Activated T-cell treated with anti-CD3 and anti-CD28 coated beads, Interleukin-2, amount 50 U/mL, for 72 hours (primary cell): ENCODE measurements around the gene C6orf62. TPM values are rescaled to one million over a fixed set of nuclear protein-coding genes. Genes with fewer than 3 reads are reported as not detected.
"Not testable (repeated sequence)": the region's sequence is repeated elsewhere in the genome, so short reads cannot be mapped to it uniquely, and the experiment has no call there.

Experiments used
- ATAC-seq, 2 donors: fragments of 150-1000 bp; cut with Tn5 transposase; replicated peaks in 1 of 2; 2 replicates each; pipeline ENCODE4 v1.10.0; 2021; ENCODE audit warnings: moderate library complexity in 2 of 2, mild to moderate bottlenecking in 1 of 2
- DNase-seq, 2 donors: peaks; one replicate each; pipeline ENCODE4 v3.0.0; 2021 to 2022; ENCODE audit warnings: mixed read lengths in 1 of 2
- H3K27ac Mint-ChIP-seq: one replicate; pipeline ENCODE4 v1.8.0; 2022; ENCODE audit warnings: mild to moderate bottlenecking, moderate library complexity, mixed read lengths
- H3K27me3 Mint-ChIP-seq: one replicate; pipeline ENCODE4 v1.8.0; 2022; ENCODE audit warnings: low read depth, mixed read lengths
- H3K36me3 Mint-ChIP-seq, 2 donors: one replicate each; pipeline ENCODE4 v1.8.0; 2022; ENCODE audit warnings: mixed read lengths in 2 of 2, mild to moderate bottlenecking in 1 of 2; ENCODE audit not compliant: insufficient read depth in 2 of 2
- H3K4me1 Mint-ChIP-seq: one replicate; pipeline ENCODE4 v1.8.0; 2022; ENCODE audit warnings: low read depth, mixed read lengths
- H3K4me3 Mint-ChIP-seq, 2 donors: one replicate each; pipeline ENCODE4 v1.8.0; 2022; ENCODE audit warnings: mild to moderate bottlenecking in 2 of 2, mixed read lengths in 2 of 2, moderate library complexity in 2 of 2
- H3K9me3 Mint-ChIP-seq, 2 donors: one replicate each; pipeline ENCODE4 v1.8.0; 2022; ENCODE audit warnings: mixed read lengths in 2 of 2
- total RNA-seq, 2 donors: library from RNA; stranded (reverse); gene quantifications; one replicate each; pipeline ENCODE4 v1.2.3, GENCODE V29; 2022

The C6orf62 gene
- total RNA-seq, 2 donors from 2014 or later, result 181 to 194 TPM

DNA sequence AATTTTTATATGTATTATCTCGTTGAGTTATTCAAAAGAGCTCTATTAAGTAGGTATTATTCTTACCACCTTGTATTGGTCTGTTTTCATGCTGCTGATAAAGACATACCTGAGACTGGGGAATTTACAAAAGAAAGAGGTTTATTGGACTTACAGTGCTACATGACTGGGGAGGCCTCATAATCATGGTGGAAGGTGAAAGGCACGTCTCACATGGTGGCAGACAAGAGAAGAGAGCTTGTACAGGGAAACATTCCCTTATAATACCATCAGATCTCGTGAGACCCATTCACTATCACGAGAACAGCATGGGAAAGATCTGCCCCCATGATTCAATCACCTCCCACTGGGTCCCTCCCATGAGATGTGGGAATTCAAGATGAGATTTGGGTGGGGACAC, 35.4 kb upstream of the C6orf62 start:
- H3K9me3 Mint-ChIP-seq, H3K27ac Mint-ChIP-seq, H3K4me3 Mint-ChIP-seq, ATAC-seq, H3K27me3 Mint-ChIP-seq, DNase-seq, H3K4me1 Mint-ChIP-seq, H3K36me3 Mint-ChIP-seq: not testable (repeated sequence)

DNA sequence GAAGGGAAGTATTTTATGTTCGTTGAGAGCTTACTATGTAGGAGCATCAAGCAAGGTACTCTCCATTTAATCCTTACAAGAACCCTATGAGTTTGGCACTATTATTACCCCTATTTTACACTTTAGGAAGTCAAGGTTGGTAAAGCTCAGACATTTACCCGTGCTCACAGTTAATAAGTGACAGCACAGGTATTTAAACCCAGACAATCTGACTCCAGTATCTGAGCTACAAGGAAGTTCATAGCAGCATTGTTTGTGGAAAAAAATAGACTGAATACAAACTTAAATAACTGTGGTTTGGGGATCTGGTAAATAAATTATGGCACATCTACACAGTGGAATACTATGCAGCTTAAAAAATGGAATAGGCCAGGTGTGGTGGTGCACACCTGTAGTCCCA, 34.6 kb upstream of the C6orf62 start:
- no peak for DNase-seq
- Mint-ChIP-seq H3K36me3 (peaks cover 6 to 8% of the 10 kb centered on the region in 2 donors), H3K4me3 (no peak overlapping the region), H3K9me3 (peaks cover 0 to 8% of the 10 kb centered on the region in 2 donors), H3K4me1 (peaks cover 5% of the 10 kb centered on the region), H3K27me3 (peaks cover 9% of the 10 kb centered on the region), H3K27ac (no peak overlapping the region)
- ATAC-seq, result no peak

DNA sequence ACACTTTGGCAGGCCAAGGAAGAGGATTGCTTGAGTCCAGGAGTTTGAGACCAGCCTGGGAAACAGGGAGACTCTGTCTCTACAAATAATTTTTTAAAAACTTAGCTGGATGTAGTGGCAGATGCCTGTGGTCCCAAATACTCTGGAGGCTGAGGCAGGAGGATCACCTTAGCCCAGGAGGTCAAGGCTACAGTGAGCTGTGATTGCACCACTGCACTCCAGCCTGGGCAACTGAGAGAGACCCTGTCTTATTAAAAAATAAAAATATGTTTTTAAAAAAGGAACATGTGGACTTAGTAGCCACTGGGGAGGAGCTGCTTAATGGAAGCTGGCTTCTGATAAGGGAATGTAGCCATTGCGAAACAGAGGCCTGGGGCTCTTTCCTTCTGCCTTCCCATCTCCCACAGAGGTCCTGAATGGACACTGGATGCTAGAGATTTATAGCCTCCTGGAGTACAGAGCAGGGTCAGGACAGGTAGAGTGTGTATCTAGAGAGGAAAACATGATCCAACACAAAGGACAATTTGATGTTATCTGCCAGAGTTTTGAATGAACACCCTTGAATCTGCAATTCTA, 34.1 kb upstream of the C6orf62 start:
- DNase-seq, result no peak
- ATAC-seq, result no peak
- Mint-ChIP-seq H3K27ac (no peak overlapping the region), H3K4me1 (peaks cover 5% of the 10 kb centered on the region), H3K4me3 (no peak overlapping the region), H3K27me3 (peaks cover 9% of the 10 kb centered on the region), H3K36me3 (peaks cover 6 to 8% of the 10 kb centered on the region in 2 donors), H3K9me3 (peaks cover 0 to 8% of the 10 kb centered on the region in 2 donors)

DNA sequence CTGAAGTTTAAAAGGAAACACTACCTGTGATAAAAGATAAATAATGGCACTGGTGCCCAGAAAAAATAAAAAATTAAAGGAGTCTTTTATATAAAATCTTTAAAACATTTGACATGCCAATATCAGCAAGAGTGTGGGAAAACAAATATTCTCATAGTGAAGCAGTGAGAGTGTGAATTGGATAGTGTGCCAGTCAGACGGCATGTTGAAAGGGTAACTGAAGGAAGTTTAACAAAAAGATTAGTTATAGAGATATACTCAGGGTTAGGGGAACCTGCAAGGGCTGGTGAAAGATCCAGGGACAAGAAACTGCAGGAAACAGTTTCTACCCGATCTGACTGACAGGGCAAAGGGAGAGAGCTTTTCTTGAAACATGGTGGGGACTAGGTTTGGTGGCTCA, 33.5 kb upstream of the C6orf62 start:
- Mint-ChIP-seq H3K4me1 (peaks cover 5% of the 10 kb centered on the region), H3K9me3 (peaks cover 0 to 8% of the 10 kb centered on the region in 2 donors), H3K27me3 (peaks cover 9% of the 10 kb centered on the region), H3K36me3 (peaks cover 6 to 8% of the 10 kb centered on the region in 2 donors), H3K27ac (no peak overlapping the region), H3K4me3 (no peak overlapping the region)
- no peak for ATAC-seq
- DNase-seq, result no peak

DNA sequence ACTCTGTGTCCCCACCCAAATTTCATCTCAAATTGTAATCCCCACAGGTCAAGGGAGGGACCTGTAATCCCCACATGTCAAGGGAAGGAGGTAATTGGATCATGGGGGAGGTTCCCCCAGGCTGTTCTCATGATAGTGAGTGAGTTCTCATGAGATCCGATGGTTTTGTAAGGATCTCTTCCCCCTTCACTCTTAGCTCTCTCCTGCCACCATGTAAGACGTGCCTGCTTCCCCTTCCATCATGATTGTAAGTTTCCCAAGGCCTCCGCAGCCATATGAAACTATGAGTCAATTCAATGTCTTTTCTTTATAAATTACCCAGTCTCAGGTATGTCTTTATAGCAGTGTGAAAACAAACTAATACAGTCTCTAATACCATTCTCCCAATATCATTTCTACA, 31.9 kb upstream of the C6orf62 start:
- H3K4me1 Mint-ChIP-seq, H3K27ac Mint-ChIP-seq, H3K4me3 Mint-ChIP-seq, H3K36me3 Mint-ChIP-seq, H3K9me3 Mint-ChIP-seq, H3K27me3 Mint-ChIP-seq, DNase-seq, ATAC-seq: not testable (repeated sequence)

DNA sequence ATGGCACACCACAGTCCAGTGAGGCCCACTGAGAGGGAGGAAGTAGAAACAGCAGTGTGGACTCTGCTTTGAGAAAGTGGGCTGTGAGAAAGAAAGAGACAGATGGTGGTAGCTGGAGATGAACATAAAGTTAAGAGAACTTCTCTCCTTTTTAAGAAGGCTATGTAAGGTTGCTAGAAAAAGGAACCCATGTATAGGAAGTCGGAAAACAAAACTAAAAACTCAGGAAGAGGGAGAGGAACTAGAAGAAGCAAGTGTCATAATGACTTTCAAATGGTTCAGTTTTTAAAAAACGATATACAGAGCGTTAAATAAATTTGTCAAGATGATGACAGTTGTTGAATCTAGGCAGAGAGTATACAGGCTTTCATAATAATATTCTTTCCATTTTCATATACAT, 30.3 kb upstream of the C6orf62 start:
- DNase-seq, result no peak
- Mint-ChIP-seq H3K4me1 (peaks cover 9% of the 10 kb centered on the region), H3K4me3 (no peak overlapping the region), H3K9me3 (peaks cover 0 to 7% of the 10 kb centered on the region in 2 donors), H3K27me3 (peaks cover 9% of the 10 kb centered on the region), H3K36me3 (peaks cover 6 to 8% of the 10 kb centered on the region in 2 donors), H3K27ac (no peak overlapping the region)
- ATAC-seq, result no peak

DNA sequence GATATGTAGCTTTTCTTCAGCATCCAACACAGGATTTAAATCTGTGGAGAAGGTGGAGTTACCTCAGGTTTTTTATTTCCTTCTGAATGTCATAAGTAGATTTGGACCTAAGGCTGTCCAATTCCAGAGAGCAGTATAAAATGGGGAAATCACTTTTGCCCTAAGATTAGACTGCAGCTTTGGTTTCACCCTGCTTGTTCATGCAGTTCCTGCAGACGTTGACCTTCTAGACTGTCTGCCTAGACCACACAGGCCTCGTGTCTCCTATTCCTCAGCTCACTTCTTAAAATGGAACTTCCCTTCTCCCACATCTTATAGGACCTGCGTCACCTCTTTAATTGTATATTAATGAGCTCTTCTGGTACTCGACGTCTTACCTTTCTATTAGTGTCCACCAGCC, 26.0 kb upstream of the C6orf62 start:
- ATAC-seq, result no peak
- DNase-seq, result no peak
- Mint-ChIP-seq H3K4me3 (no peak overlapping the region), H3K9me3 (peaks cover under 1 to 3% of the 10 kb centered on the region in 2 donors), H3K36me3 (peaks cover 0 to 3% of the 10 kb centered on the region in 2 donors), H3K27me3 (peaks cover 9% of the 10 kb centered on the region), H3K27ac (no peak overlapping the region), H3K4me1 (peaks cover 40% of the 10 kb centered on the region)

DNA sequence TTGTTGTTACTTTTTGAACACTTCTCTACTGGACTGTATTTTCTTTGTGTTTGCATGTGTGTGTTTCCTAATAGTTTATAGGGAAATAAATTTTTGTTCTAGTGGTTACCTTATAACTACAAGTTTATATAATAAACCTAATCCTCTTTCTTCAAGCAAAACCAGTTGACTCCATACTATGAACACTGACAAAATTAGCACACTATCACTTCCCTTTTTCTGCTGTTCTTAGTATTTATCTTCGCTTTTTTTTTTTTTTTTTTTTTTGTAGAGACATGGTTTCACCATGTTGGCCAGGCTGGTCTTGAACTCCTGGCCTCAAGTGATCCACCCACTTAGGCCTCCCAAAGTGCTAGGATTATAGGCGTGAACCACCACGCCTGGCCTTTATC, 25.0 kb upstream of the C6orf62 start:
- peaks cover 0 to 3% of the 10 kb centered on the region in 2 donors for H3K36me3 Mint-ChIP-seq
- peak overlapping the region; percentile 61 for H3K27ac Mint-ChIP-seq
- H3K27me3 Mint-ChIP-seq, result peaks cover 3% of the 10 kb centered on the region
- H3K9me3 Mint-ChIP-seq, result peaks cover 2 to 3% of the 10 kb centered on the region in 2 donors
- H3K4me1 Mint-ChIP-seq, result peaks cover 34% of the 10 kb centered on the region
- DNase-seq (no peak), ATAC-seq (no peak)
- peak overlapping the region; percentile 65 to 80 for H3K4me3 Mint-ChIP-seq

DNA sequence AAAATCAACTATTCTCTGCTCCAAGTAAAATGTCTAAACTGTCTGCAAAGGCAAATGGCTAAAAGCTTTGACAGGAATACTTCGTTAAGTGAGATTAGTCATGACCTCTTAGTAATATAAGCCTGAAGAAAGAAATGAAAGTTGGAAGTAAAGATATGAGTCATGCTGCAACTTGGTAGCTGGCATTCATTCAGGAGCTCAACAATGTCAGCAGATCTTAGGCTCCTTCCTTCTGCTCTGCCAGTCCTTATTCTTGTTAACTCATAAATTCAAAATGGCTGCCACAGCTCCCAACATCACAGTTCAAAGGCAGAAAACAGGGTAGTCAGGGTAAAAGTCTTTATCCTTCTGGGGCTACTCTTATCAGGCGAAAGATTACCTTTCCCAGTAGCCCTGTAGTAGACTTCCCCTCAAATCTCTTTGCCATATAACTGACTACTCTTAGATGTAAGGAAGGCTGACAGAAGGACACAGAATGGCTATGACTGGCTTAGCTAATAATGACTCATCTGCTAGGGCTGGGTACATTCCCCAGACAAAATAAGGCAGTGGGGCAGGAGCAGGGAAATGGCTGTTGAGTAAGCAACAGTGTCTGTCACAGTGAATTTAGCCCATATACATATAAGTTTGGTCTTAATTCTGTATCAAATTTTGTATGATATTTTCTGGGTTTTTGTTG, 24.4 kb upstream of the C6orf62 start:
- Mint-ChIP-seq H3K27ac (peak overlapping the region; percentile 83), H3K9me3 (peaks cover 2 to 3% of the 10 kb centered on the region in 2 donors), H3K4me1 (peaks cover 34% of the 10 kb centered on the region), H3K36me3 (peaks cover 0 to 3% of the 10 kb centered on the region in 2 donors), H3K4me3 (peak overlapping the region; percentile 65 to 80), H3K27me3 (no peaks in the 10 kb centered on the region)
- DNase-seq (peak; percentile 38 to 47), ATAC-seq (peak; percentile 93 to 95)

DNA sequence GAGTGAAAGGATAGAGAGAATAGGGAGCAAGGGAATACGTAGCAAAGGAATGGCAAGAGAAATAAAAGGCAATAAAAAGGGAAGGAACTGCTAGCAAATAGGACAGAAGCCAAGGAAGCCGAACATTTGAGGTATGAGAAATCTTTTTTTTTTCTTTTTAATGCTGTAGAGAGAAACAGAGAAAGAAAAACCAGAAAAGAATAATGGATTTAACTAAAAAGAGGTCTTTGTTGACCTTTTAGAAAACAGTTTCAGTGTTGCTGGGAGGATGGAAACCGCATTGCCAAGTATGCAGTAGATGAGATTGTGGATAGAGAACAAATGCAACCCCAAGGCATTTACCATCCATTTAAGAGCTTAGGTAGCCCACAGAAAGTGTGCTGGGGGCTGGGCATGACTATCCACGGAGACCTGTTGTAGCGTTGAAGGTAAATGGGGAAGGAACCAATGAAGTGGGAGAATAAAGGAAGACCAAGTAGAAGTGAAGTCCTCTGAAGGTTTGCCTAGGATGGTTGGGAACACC, 23.3 kb upstream of the C6orf62 start:
- H3K4me3 Mint-ChIP-seq, result peak overlapping the region; percentile 38 to 80
- H3K27me3 Mint-ChIP-seq, result no peaks in the 10 kb centered on the region
- peaks cover 0 to 3% of the 10 kb centered on the region in 2 donors for H3K36me3 Mint-ChIP-seq
- peaks cover 34% of the 10 kb centered on the region for H3K4me1 Mint-ChIP-seq
- peak overlapping the region; percentile 27 for H3K27ac Mint-ChIP-seq
- peaks cover 2 to 3% of the 10 kb centered on the region in 2 donors for H3K9me3 Mint-ChIP-seq
- DNase-seq (no peak), ATAC-seq (no peak)

DNA sequence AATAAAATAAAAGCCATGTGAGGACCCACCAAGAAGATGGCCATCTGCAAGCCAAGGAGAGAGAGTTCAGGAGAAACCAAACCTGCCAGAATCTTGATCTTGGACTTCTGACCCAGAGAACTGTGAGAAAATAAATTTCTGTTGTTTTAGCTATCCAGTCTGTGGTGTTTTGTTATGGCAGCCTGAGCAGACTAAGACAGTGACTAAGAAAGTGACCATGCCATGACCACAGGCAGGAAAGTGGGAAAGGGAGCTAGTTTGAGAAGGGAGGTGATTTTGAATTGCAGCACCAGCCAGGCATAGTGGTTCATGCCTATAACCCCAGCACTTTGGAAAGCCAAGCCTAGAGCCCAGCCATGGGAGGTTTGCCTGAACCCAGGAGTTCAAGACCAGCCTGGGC, 21.9 kb upstream of the C6orf62 start:
- Mint-ChIP-seq H3K36me3 (peaks cover 0 to 3% of the 10 kb centered on the region in 2 donors), H3K27ac (no peak overlapping the region), H3K9me3 (peaks cover 2 to 3% of the 10 kb centered on the region in 2 donors), H3K27me3 (no peaks in the 10 kb centered on the region), H3K4me3 (no peak overlapping the region), H3K4me1 (peaks cover 38% of the 10 kb centered on the region)
- DNase-seq (no peak), ATAC-seq (no peak)

DNA sequence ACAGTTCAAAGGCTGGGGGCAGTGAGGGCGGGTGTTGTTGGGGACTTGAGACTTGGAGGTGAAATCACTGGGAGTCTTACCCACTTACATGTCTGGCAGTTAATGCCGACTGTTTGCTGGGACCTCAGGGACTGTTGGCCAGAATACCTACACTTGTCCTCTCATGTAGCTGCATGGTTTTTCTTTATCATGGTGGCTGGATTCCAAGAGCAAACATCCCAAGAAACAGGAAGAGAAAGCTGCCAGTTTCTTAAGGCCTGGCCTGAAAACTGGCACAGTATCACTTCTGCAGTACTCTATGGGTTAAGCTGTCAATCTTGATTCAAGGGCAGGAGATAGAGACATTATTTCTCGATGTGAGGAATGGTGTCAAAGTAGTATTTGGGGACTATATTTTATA, 19.8 kb upstream of the C6orf62 start:
- H3K27ac Mint-ChIP-seq, result no peak overlapping the region
- ATAC-seq (no peak), DNase-seq (no peak)
- H3K36me3 Mint-ChIP-seq, result peaks cover 0 to 3% of the 10 kb centered on the region in 2 donors
- H3K4me1 Mint-ChIP-seq, result peaks cover 34% of the 10 kb centered on the region
- no peaks in the 10 kb centered on the region for H3K27me3 Mint-ChIP-seq
- H3K9me3 Mint-ChIP-seq, result peaks cover 2 to 3% of the 10 kb centered on the region in 2 donors
- H3K4me3 Mint-ChIP-seq, result no peak overlapping the region

DNA sequence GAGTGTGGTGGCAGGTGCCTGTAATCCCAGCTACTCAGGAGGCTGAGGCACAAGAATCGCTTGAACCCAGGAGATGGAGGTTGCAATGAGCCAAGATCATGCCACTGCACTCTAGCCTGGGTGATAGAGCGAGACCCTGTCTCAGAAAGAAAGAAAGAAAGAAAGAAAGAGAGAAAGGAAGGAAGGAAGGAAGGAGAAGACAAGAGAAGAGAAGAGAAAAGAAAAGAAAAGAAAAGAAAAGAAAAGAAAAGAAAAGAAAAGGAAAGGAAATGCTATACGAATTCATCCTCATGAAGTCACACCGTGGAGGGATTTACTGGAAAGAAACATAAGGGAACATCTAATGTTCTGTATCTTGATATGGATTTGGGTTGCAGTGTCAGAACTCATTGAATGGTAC, 15.8 kb upstream of the C6orf62 start:
- Mint-ChIP-seq H3K36me3 (peaks cover 12 to 15% of the 10 kb centered on the region in 2 donors), H3K9me3 (peaks cover 9 to 11% of the 10 kb centered on the region in 2 donors)
- not testable (repeated sequence) for H3K4me3 Mint-ChIP-seq, H3K27me3 Mint-ChIP-seq, DNase-seq, H3K4me1 Mint-ChIP-seq, ATAC-seq, H3K27ac Mint-ChIP-seq
